Retinal pigment epithelial cell (primary cell): ENCODE results near the gene KCNN3.

Experiments used
- DNase-seq: peaks from one replicate; pipeline ENCODE4 v3.0.0-alpha.2; 2010; ENCODE audit warnings: low read depth
- H3K4me3 ChIP-seq: 2 replicates; pipeline ENCODE4 v1.5.1; 2011; ENCODE audit warnings: mild to moderate bottlenecking, low read length, control low read depth, moderate library complexity
- CTCF ChIP-seq: conservative IDR thresholded peaks from 2 replicates; pipeline ENCODE4 v1.5.1; 2011; ENCODE audit warnings: low read depth, low read length, control low read depth, inconsistent platforms

The KCNN3 gene

GRCh38 chr1:154824179-154825000, 45.7 kb downstream of the KCNN3 start:
- no peak for DNase-seq
- no peak overlapping the region for H3K4me3 ChIP-seq
- no peak for TF ChIP-seq CTCF

- no peak for TF ChIP-seq CTCF
- H3K4me3 ChIP-seq: no peak overlapping the region
- no peak for DNase-seq
These were observed 47.4 kb downstream of the KCNN3 start for GRCh38 chr1:154822717-154823116.

GRCh38 chr1:154822233-154822632, 47.8 kb downstream of the KCNN3 start:
- no peak for DNase-seq
- no peak for TF ChIP-seq CTCF
- H3K4me3 ChIP-seq: no peak overlapping the region

GRCh38 chr1:154821083-154821482, 49.0 kb downstream of the KCNN3 start:
- no peak overlapping the region for H3K4me3 ChIP-seq
- no peak for TF ChIP-seq CTCF
- DNase-seq: no peak

GRCh38 chr1:154820646-154821045, 49.4 kb downstream of the KCNN3 start:
- no peak for DNase-seq
- no peak overlapping the region for H3K4me3 ChIP-seq
- no peak for TF ChIP-seq CTCF

GRCh38 chr1:154819628-154820590, 50.2 kb downstream of the KCNN3 start:
- no peak for DNase-seq
- peak; percentile 64 for TF ChIP-seq CTCF
- no peak overlapping the region for H3K4me3 ChIP-seq
